ENCODE measurements around the gene MYO10. TPM values are rescaled to one million over a fixed set of nuclear protein-coding genes. Genes with fewer than 3 reads are reported as not detected.
"Not testable (repeated sequence)": the region's sequence is repeated elsewhere in the genome, so short reads cannot be mapped to it uniquely, and the experiment has no call there.

The MYO10 gene
- total RNA-seq, 3 donors from 2014 or later, result 8.6 to 22.6 (median 21.2) TPM

DNA sequence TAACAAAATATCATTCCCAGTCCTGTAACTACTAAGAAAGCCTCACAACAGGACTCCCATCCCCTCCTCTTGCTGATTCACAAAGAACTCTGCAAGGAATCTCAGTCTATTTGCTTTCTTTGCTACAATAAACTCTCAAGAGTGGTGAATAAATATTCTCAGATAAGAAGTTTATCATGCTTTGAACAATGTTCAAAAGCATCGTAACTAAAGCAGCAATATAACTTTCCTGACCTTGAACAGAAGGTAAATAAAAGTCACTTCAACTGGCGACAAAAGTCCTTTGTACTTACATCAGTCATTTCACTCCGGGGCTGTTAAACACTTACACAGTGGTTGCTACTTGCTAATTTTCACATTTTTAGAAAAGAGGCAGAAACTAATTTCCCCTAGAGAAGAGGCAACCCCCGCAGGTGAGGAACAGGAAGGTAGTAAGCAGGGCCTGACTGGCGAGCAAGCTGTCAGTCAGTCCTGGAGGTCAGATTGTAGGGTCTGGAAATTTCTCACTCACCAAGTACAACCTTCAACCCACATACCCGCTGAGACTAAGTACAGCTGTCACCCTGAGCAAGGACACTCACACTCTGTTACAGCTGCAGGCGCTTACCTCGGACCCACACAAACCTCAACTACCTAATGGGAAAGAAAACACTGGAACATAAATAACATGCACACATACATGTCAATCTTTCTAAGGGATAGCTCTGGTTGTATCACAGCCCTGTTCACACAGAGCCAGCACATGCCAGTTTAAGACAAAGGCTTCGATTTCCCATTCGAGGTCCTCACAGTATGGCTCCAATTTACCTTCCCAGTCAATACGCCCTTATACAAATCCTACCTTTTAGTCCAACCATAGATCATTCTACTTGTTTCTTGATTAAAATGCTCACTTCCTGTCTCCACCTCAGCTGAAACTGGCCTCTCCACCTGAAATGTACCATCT is 214.7 kb downstream of the MYO10 start:
- Histone ChIP-seq H3K4me1 (no peaks in the 10 kb centered on the region), H3K4me3 (no peak overlapping the region)
- intact Hi-C loops (cut with DNase I; ENCODE audit: low total_unique reads), result no loop called here

DNA sequence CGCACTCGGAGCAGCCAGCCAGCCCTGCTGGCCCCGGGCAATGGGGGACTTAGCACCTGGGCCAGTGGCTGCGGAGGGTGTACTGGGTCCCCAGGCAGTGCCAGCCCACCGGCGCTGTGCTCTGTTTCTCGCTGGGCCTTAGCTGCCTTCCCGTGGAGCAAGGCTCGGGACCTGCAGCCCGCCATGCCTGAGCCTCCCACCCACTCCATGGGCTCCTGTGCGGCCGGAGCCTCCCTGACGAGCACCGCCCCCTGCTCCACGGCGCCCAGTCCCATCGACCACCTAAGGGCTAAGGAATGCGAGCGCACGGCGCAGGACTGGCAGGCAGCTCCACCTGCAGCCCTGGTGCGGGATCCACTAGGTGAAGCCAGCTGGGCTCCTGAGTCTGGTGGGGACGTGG is 218.1 kb downstream of the MYO10 start:
- H3K4me1 ChIP-seq; H3K27me3 ChIP-seq; H3K9me3 ChIP-seq; intact Hi-C loops (cut with DNase I; ENCODE audit: low total_unique reads); H3K4me3 ChIP-seq; H3K27ac ChIP-seq; DNase-seq (ENCODE audit: low spot score in 2 of 2); H3K36me3 ChIP-seq: not testable (repeated sequence)

More for the DNA sequence above, 214.7 kb downstream of the MYO10 start:
- no peak for TF ChIP-seq POLR2A (IDR thresholded peaks at IDR 0.05)
- TF ChIP-seq, protein P1, sequence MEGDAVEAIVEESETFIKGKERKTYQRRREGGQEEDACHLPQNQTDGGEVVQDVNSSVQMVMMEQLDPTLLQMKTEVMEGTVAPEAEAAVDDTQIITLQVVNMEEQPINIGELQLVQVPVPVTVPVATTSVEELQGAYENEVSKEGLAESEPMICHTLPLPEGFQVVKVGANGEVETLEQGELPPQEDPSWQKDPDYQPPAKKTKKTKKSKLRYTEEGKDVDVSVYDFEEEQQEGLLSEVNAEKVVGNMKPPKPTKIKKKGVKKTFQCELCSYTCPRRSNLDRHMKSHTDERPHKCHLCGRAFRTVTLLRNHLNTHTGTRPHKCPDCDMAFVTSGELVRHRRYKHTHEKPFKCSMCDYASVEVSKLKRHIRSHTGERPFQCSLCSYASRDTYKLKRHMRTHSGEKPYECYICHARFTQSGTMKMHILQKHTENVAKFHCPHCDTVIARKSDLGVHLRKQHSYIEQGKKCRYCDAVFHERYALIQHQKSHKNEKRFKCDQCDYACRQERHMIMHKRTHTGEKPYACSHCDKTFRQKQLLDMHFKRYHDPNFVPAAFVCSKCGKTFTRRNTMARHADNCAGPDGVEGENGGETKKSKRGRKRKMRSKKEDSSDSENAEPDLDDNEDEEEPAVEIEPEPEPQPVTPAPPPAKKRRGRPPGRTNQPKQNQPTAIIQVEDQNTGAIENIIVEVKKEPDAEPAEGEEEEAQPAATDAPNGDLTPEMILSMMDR (IDR thresholded peaks at IDR 0.05), result no peak
- no peak for TF ChIP-seq POLR2AphosphoS5 (IDR thresholded peaks at IDR 0.05)
- no peaks in the 10 kb centered on the region for H3K27me3 ChIP-seq
- H3K9me3 ChIP-seq, result no peaks in the 10 kb centered on the region
- DNase-seq (ENCODE audit: low spot score in 2 of 2), result no peak
- no peaks in the 10 kb centered on the region for H3K36me3 ChIP-seq
- no peak overlapping the region for H3K27ac ChIP-seq

DNA sequence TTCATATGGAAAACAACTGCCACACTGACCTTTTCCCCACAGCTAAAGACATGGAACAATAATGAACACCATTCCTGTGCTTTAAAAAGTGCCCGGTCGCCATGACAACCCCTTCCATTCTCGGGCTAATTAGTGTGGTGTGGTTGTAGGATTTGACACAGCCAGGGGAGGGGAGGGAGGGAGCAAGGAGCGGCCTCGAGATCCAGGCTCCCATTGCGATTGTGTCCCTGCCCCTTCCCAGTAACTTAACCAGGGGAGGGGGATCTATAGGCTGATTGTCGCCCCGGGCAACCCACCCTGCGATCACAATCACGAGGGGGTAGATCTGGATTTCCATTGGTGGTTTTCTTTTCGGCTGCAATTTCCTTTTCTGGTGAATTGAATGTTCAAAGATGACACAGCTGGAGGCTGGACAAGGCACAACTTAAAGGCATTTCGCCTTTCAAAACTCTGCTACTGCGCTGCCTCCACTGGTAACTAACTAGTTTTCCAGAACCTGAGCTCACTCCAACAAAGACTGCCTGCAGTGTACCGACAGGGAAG is 222.6 kb downstream of the MYO10 start:
- H3K27ac ChIP-seq, result peak overlapping the region in 1 of 2 donors; percentile 45

DNA sequence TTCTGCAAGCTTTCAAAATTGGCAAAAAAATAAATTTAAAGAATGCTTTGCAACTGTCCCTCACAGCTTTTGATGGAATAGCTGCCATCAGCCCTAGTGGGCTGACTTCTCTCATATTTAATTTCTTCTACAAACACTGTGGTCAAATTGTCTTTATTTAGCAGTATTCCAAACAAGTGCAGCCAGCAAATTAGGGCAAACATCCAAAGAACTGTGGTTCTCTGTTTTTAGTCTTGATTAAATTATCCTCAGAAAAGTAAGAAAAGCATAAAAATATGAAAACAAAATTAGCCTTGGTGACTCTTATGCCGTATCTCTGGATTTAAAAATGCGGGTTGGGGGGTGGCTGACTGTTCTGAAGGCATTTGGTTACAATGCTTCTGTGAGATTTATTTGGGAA is 223.5 kb downstream of the MYO10 start:
- H3K4me1 ChIP-seq, result peaks cover 0 to 3% of the 10 kb centered on the region in 2 donors
- no peak for DNase-seq (ENCODE audit: low spot score in 2 of 2)
- H3K27ac ChIP-seq, result peak overlapping the region in 1 of 2 donors; percentile 45
- no peak overlapping the region for H3K4me3 ChIP-seq
- H3K36me3 ChIP-seq, result no peaks in the 10 kb centered on the region
- TF ChIP-seq POLR2A (IDR thresholded peaks at IDR 0.05), result no peak
- TF ChIP-seq POLR2AphosphoS5 (IDR thresholded peaks at IDR 0.05), result no peak
- TF ChIP-seq, protein P1 (IDR thresholded peaks at IDR 0.05), result no peak
- H3K9me3 ChIP-seq, result no peaks in the 10 kb centered on the region
- intact Hi-C loops (cut with DNase I; ENCODE audit: low total_unique reads), result no loop called here
- H3K27me3 ChIP-seq, result no peaks in the 10 kb centered on the region

More for the DNA sequence above, 222.6 kb downstream of the MYO10 start:
- TF ChIP-seq POLR2AphosphoS5 (IDR thresholded peaks at IDR 0.05) (no peak), POLR2A (IDR thresholded peaks at IDR 0.05) (no peak)
- TF ChIP-seq, protein P1 (IDR thresholded peaks at IDR 0.05), result no peak
- intact Hi-C loops (cut with DNase I; ENCODE audit: low total_unique reads), result no loop called here
- H3K27me3 ChIP-seq, result no peaks in the 10 kb centered on the region
- H3K4me3 ChIP-seq, result peak overlapping the region in 2 of 3 donors; percentile 17 to 53
- no peaks in the 10 kb centered on the region for H3K9me3 ChIP-seq
- no peak for DNase-seq (ENCODE audit: low spot score in 2 of 2)
- H3K36me3 ChIP-seq, result no peaks in the 10 kb centered on the region
- H3K4me1 ChIP-seq, result peaks cover 0 to 3% of the 10 kb centered on the region in 2 donors

DNA sequence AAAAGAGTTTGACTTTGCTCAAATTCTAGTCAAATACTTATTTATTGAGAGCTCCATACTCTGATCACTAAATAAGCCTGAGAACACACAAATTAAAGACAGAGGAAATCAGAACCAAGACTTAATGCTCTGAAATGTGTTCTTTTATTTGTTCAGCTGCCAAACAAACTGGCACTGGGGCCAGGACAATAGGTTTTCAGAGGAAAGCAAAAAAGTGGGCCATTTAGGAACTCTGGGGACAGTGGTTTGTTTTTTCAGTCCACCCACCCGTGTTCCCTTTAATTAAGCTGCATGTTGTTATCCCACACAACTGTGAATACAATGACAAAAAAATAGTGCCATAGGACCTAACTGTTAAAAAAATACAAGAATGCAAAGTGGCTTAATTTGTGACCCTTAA is 223.9 kb downstream of the MYO10 start:
- peaks cover 0 to 3% of the 10 kb centered on the region in 2 donors for H3K4me1 ChIP-seq
- no peaks in the 10 kb centered on the region for H3K27me3 ChIP-seq
- H3K27ac ChIP-seq, result no peak overlapping the region
- no peaks in the 10 kb centered on the region for H3K36me3 ChIP-seq
- no peak for DNase-seq (ENCODE audit: low spot score in 2 of 2)
- no peaks in the 10 kb centered on the region for H3K9me3 ChIP-seq
- intact Hi-C loops (cut with DNase I; ENCODE audit: low total_unique reads), result no loop called here
- no peak overlapping the region for H3K4me3 ChIP-seq
- no peak for TF ChIP-seq POLR2A (IDR thresholded peaks at IDR 0.05)
- no peak for TF ChIP-seq POLR2AphosphoS5 (IDR thresholded peaks at IDR 0.05)
- TF ChIP-seq, protein P1 (IDR thresholded peaks at IDR 0.05), result no peak

Measured in breast epithelium (tissue), 4 donors.